ENCODE results near the gene TMEFF2.

DNA sequence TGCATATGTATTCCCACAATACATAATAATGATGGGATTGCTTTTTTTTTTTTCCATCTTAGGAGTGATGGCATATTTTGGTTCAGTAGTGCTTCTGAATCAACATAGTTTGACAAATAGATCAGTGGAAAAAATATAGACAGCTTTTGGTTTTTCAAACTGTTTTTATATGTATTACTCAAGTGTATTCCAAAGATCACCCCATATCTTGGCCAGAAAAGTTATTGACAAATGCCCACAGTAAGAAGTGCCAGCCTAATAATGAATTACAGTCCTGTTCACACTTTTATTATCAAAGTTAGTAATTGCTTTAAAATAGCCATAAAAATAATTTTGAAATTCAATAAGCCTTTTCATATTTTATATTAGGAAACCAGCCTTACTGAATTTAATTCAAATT lies 95.0 kb downstream of the TMEFF2 start:
- TF ChIP-seq CTCF (IDR thresholded peaks at IDR 0.05 in 8 of 11, conservative IDR thresholded peaks at IDR 0.05 in 3 of 11) (no peak), POLR2A (IDR thresholded peaks at IDR 0.05) (no peak), POLR2AphosphoS5 (IDR thresholded peaks at IDR 0.05) (no peak)

Measured in spleen (tissue), 7 donors.